ENCODE measurements around the gene ZNF41.

GRCh38 chrX:47482065-47482511, 934 bp downstream of the ZNF41 start:
- TF ChIP-seq CTCF (IDR thresholded peaks at IDR 0.05) (no peak), POLR2A (IDR thresholded peaks at IDR 0.05) (no peak)
